MM.1S (cell line): ENCODE measurements around the gene LCN10.
"Not testable (repeated sequence)": the region's sequence is repeated elsewhere in the genome, so short reads cannot be mapped to it uniquely, and the experiment has no call there.

Experiments used
- CTCF ChIP-seq: fragments of 300-600 bp; sonication (generic); IDR thresholded peaks from 2 replicates; pipeline ENCODE4 v1.5.1; 2016; ENCODE audit warnings: antibody characterized with exemption, low read length, mixed read lengths
- EZH2 ChIP-seq: fragments of 300-600 bp; sonication (generic); optimal IDR thresholded peaks from 2 replicates; pipeline ENCODE3; 2017; ENCODE audit warnings: low read depth, mild to moderate bottlenecking, antibody characterized with exemption, low read length, mixed read lengths

DNA sequence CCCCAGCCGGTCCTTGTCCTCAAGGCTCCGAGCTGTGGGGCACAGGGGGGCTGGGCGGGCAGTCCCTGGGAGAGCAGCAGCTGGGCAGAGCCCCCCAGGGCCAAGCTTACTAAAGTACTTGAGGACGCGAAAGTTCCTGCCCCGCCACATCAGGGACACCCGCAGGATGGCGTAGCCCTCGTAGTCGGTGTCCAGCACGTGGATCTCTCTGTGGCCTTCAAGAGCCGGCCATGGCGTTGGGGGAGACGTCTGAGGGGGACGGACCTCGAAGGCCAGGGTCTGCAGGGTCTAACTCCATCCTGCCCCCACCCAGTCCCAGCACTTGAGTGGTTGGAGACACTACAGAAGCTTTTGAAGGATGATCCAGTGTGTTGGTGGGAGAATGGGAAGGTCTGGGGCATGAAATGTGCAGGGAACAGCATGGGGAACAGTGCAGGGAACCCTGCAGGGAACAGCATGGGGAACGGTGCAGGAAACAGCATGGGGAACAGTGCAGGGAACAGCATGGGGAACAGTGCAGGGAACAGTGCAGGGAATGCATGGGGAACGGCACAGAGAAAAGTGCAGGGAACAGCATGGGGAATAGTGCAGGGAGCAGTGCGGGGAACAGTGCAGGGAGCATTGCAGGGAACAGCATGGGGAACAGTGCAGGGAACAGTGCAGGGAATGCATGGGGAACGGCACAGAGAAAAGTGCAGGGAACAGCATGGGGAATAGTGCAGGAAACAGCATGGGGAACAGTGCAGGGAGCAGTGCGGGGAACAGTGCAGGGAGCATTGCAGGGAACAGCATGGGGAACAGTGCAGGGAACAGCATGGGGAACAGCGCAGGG, 12.8 kb upstream of the LCN10 start:
- not testable (repeated sequence) for TF ChIP-seq CTCF, EZH2
